Tibial nerve (tissue), 4 donors: Measurements from ENCODE around the gene CRYGS. TPM values are rescaled to one million over a fixed set of nuclear protein-coding genes. Genes with fewer than 3 reads are reported as not detected.
"Not testable (repeated sequence)": the region's sequence is repeated elsewhere in the genome, so short reads cannot be mapped to it uniquely, and the experiment has no call there.

Experiments
- DNase-seq, 2 donors: peaks; one replicate each; pipeline ENCODE4 v3.0.0-alpha.2; 2019; ENCODE audit warnings: low spot score in 2 of 2
- H3K27ac ChIP-seq, 4 donors: fragments of 200-600 bp; sonication (generic) in 3 of 4; one replicate each; pipeline ENCODE4 v1.5.1; 2017 to 2019; ENCODE audit warnings: mild to moderate bottlenecking in 1 of 4
- H3K27me3 ChIP-seq, 2 donors: fragments of 200-600 bp; sonication (generic) in 1 of 2; one replicate each; pipeline versions ENCODE4 v1.5.1 to v1.6.0; 2017 to 2019
- H3K36me3 ChIP-seq, 3 donors: fragments of 200-600 bp; sonication (generic); one replicate each; pipeline ENCODE4 v1.5.1; 2018 to 2019
- H3K4me1 ChIP-seq, 4 donors: fragments of 200-600 bp; sonication (generic) in 3 of 4; one replicate each; pipeline ENCODE4 v1.5.1; 2017 to 2019
- H3K4me3 ChIP-seq, 4 donors: fragments of 200-600 bp; sonication (generic) in 3 of 4; one replicate each; pipeline ENCODE4 v1.5.1; 2017 to 2019; ENCODE audit warnings: mild to moderate bottlenecking in 1 of 4, moderate library complexity in 1 of 4
- H3K9me3 ChIP-seq, 4 donors: fragments of 200-600 bp; sonication (generic) in 3 of 4; one replicate each; pipeline ENCODE4 v1.5.1; 2017 to 2019
- CTCF ChIP-seq, 5 experiments: fragments of 200-600 bp in 3 of 5; fragments of 450-650 bp in 2 of 5; sonication (generic) in 3 of 5; IDR thresholded peaks; one replicate each; pipeline ENCODE4 v1.5.1; 2016 to 2019; ENCODE audit warnings: antibody characterized with exemption in 5 of 5, mild to moderate bottlenecking in 3 of 5, moderate library complexity in 2 of 5
- EP300 ChIP-seq, 2 donors: sonication (generic); formaldehyde crosslinking; IDR thresholded peaks; one replicate each; pipeline ENCODE4 v1.6.1; 2017; ENCODE audit warnings: antibody characterized with exemption in 2 of 2, mild to moderate bottlenecking in 1 of 2
- POLR2A ChIP-seq, 2 donors: fragments of 450-650 bp; IDR thresholded peaks; one replicate each; pipeline ENCODE4 v1.6.1; 2017; ENCODE audit warnings: antibody characterized with exemption in 2 of 2, mild to moderate bottlenecking in 2 of 2, moderate library complexity in 2 of 2
- WGBS, 2 donors: methylation state at CpG; one replicate each; pipeline ENCODE4 v1.1.5; 2018; 5-methylcytosine and 5-hydroxymethylcytosine counted together
- total RNA-seq, 4 donors: library from RNA; depleted of rRNA; stranded (reverse); fragments of >200 nt; gene quantifications; one replicate each; pipeline ENCODE4 v1.1.0, GENCODE V29; 2016

CRYGS gene
- total RNA-seq, 4 donors from 2014 or later, result 3.0 to 12.2 (median 3.2) TPM

GRCh38 chr3:186589121-186589520 lies 44.9 kb upstream of the CRYGS start:
- H3K36me3 ChIP-seq, result peaks cover 0 to 22% (median 1%) of the 10 kb centered on the region in 3 donors
- no peak overlapping the region for H3K27ac ChIP-seq
- H3K27me3 ChIP-seq, result no peaks in the 10 kb centered on the region
- no peak for DNase-seq
- no peaks in the 10 kb centered on the region for H3K9me3 ChIP-seq
- no peaks in the 10 kb centered on the region for H3K4me1 ChIP-seq
- no peak for TF ChIP-seq CTCF (IDR thresholded peaks at IDR 0.05)
- TF ChIP-seq POLR2A (IDR thresholded peaks at IDR 0.05), result no peak
- TF ChIP-seq EP300 (IDR thresholded peaks at IDR 0.05), result no peak
- H3K4me3 ChIP-seq, result no peak overlapping the region
- 41 to 45% methylated on average over 3 of the region's 3 CpGs for WGBS, 2 donors

DNA sequence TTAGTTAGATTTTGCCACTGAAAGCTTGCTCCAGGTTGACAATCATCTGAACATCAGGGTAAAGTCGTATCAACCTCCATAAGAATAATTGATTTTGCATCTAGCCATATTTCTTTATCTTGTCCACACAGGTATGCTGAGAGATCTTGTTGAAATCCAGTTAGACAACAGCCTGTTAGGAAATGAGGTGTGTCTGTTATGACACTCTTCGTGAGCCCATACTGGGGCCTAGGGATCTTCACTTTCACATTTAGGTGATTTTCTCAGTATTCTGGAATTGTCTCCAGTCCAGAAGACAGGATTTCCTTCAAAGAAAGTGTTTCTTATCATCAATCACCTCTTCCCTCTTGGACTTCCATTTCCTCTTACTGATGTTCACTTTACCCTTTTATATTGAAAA lies 44.5 kb upstream of the CRYGS start:
- TF ChIP-seq EP300 (IDR thresholded peaks at IDR 0.05) (no peak), CTCF (IDR thresholded peaks at IDR 0.05) (no peak), POLR2A (IDR thresholded peaks at IDR 0.05) (no peak)

GRCh38 chr3:186587183-186587582 lies 43.0 kb upstream of the CRYGS start:
- DNase-seq, result no peak
- Histone ChIP-seq H3K9me3 (no peaks in the 10 kb centered on the region), H3K4me3 (no peak overlapping the region), H3K4me1 (no peaks in the 10 kb centered on the region), H3K27ac (no peak overlapping the region), H3K36me3 (peaks cover 0 to 42% (median 6%) of the 10 kb centered on the region in 3 donors), H3K27me3 (no peaks in the 10 kb centered on the region)
- TF ChIP-seq CTCF (IDR thresholded peaks at IDR 0.05) (no peak), EP300 (IDR thresholded peaks at IDR 0.05) (no peak), POLR2A (IDR thresholded peaks at IDR 0.05) (no peak)

More for the DNA sequence above, 44.5 kb upstream of the CRYGS start:
- no peak for DNase-seq
- Histone ChIP-seq H3K36me3 (peaks cover 0 to 27% (median 6%) of the 10 kb centered on the region in 3 donors), H3K4me3 (no peak overlapping the region), H3K4me1 (no peaks in the 10 kb centered on the region), H3K27ac (no peak overlapping the region), H3K9me3 (no peaks in the 10 kb centered on the region), H3K27me3 (no peaks in the 10 kb centered on the region)
- WGBS, 2 donors, result 71 to 77% methylated on average over 2 of the region's 2 CpGs

DNA sequence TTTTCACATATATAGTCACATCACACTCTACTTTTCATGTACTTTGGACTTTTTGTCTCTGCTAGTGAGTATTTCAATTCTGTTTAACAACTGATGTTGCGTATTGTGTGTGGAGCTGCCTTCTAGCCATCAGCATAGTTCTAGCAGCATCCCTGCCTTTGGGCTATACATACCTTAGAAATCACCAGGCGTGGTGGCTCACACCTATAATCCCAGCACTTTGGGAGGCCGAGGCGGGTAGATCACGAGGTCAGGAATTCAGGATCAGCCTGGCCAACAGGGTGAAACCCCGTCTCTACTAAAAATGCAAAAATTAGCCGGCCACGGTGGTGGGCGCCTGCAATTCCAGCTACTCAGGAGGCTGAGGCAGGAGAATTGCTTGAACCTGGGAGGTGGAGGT lies 42.1 kb upstream of the CRYGS start:
- not testable (repeated sequence) for DNase-seq, H3K4me3 ChIP-seq, H3K4me1 ChIP-seq, H3K27ac ChIP-seq, H3K9me3 ChIP-seq, H3K27me3 ChIP-seq
- WGBS, 2 donors, result 90 to 94% methylated on average over 9 of the region's 9 CpGs
- H3K36me3 ChIP-seq, result peaks cover 0 to 51% (median 6%) of the 10 kb centered on the region in 3 donors

- H3K27ac ChIP-seq, result no peak overlapping the region
- H3K9me3 ChIP-seq, result no peaks in the 10 kb centered on the region
- peaks cover 0 to 75% (median 6%) of the 10 kb centered on the region in 3 donors for H3K36me3 ChIP-seq
- no peaks in the 10 kb centered on the region for H3K27me3 ChIP-seq
- H3K4me1 ChIP-seq, result no peaks in the 10 kb centered on the region
- TF ChIP-seq CTCF (IDR thresholded peaks at IDR 0.05), result no peak
- no peak for TF ChIP-seq POLR2A (IDR thresholded peaks at IDR 0.05)
- no peak for TF ChIP-seq EP300 (IDR thresholded peaks at IDR 0.05)
- DNase-seq, result no peak
- 71 to 76% methylated on average over 5 of the region's 5 CpGs for WGBS, 2 donors
- H3K4me3 ChIP-seq, result no peak overlapping the region
Measured at GRCh38 chr3:186583831-186584230, 39.7 kb upstream of the CRYGS start.

DNA sequence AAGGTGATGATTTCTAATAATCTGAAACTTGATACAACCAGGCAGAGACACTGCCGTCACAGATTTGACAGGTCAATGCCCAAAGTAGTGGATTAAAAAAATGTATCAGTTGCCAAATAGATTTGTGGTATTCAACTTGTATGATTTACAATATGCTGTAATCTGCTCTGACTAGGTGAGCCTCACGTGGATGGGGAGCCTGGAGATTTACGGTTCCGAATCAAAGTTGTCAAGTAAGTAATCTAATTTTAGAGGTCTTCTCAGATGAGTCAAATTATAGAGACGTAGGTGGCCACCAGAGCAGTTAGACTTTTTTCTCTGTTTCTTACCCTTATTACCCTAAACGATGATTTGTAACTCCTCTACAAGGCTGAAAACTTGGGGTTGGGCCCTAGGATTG lies 38.4 kb upstream of the CRYGS start:
- DNase-seq, result no peak
- Histone ChIP-seq H3K36me3 (peaks cover 0 to 88% (median 6%) of the 10 kb centered on the region in 3 donors), H3K27me3 (no peaks in the 10 kb centered on the region), H3K9me3 (no peaks in the 10 kb centered on the region), H3K27ac (no peak overlapping the region), H3K4me3 (no peak overlapping the region), H3K4me1 (no peaks in the 10 kb centered on the region)
- WGBS, 2 donors, result 94 to 95% methylated on average over 6 of the region's 6 CpGs
- TF ChIP-seq EP300 (IDR thresholded peaks at IDR 0.05), result no peak
- no peak for TF ChIP-seq CTCF (IDR thresholded peaks at IDR 0.05)
- TF ChIP-seq POLR2A (IDR thresholded peaks at IDR 0.05), result no peak
